OCI-M2 (cell line): Measurements from ENCODE around the gene HOXB4.
"Not testable (repeated sequence)": the region's sequence is repeated elsewhere in the genome, so short reads cannot be mapped to it uniquely, and the experiment has no call there.

Experiments
- DNase-seq: peaks from one replicate; lab custom pipeline; 2025; ENCODE audit not compliant: unreplicated experiment; lab: John Stamatoyannopoulos, UW

The HOXB4 gene

DNA sequence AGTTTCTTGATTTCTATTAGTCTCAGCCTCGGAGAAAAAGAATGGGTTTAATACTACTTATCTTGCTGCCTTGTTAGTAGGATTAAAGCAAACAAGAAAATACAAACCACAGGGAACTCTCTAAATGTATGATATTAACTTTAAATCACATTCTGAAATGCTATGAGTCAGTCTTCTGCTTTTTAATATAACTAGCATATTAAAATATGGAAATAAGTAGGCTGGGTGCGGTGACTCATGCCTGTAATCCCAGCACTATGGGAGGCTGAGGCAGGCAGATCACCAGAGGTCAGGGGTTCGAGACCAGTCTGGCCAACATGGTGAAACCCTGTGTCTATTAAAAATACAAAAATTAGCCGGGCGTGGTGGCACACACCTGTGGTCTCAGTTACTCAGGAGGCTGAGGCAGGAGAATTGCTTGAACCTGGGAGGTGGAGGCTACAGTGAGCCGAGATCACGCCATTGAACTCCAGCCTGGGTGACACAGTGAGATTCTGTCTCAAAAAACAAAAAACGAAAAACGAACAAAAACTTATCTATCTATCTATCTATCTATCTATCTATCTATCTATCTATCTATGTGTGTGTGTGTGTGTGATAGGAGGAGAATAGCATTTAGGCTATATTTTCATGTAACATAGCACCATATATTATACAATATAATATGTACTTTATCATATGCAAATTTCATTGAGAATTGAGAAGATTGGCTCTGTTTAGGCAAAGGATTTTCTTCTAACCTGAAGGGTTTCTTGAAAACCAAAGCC, 42.2 kb downstream of the HOXB4 start:
- DNase-seq: not testable (repeated sequence)

DNA sequence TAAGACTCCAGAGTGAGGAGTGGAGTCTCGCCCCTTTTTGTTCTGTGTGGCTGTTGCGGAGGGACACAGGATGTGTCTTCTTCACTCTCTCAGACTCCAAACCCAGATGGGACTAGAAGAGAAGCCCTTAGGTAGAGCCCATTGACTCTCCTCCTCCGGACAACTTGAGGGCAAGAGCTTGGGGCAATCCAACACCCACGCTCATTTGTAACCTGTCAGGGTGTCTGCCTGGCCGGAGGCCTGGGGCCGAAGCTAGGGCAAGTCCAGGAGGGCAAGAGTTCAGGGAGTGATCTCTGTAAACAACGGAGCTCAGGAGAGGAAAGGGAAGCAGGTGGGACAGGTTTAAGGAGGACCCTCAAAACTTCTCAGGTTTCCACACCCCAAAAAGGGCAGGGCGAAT, 45.9 kb downstream of the HOXB4 start:
- DNase-seq: no peak

DNA sequence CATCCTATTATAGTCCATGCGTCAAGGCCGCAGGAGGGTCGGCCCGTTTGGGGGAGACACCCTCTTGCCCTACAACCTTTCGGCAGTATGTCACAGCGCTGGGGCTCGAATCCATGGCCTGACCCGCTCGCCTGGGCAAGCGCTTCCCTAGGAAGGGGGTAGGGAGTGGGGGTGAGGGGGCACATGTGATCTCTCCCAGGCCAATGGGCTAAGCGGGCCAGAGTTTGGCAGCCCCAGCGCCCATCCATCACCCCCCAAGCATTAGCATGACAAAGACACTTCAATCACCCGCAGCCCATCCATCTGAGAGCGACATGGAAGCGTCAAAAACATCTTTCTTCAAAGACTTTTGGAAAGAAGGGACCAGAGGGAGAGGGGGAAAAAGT, 47.3 kb downstream of the HOXB4 start, which contains the start of gene HOXB1:
TSS of gene HOXB1 (minus strand) at position 125 of the 386 bp plus-strand sequence. CDS start at position 18, 107 bp downstream.
- DNase-seq: no peak

DNA sequence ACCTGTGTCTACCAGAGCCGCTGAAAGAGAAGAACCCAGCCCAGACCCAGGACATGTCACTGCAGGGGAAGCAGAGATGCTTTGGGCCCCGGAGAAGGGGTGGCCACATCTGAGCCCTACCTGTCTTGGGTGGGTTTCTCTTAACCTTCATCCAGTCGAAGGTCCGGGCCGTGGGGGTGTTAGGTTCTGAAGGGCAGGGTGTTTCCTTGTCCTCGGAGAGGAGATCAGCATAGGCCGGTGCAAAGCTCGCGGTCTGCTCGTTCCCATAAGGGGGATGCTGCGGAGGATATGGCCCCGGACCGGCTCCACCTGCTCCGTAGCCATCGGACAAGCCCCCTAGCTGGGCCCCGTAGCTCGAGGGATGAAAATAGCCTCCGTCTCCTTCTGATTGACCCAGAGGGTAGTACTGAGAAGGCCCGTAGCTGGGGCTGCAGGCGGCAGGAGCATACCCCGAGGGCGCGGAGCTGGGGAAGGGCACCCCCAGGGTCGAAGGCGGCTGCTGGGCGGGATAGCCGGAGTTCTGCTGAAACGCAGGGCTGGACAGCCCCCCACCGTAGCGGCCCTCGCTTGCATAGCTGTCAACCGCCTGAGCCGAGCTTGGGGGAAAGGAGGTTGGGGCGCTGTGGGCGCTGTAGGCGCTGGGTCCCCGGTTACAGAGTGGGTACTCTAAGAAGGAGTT, 47.8 kb downstream of the HOXB4 start:
- DNase-seq: no peak

- DNase-seq: no peak
Measured at GRCh38 chr17:48529683-48530009, 48.5 kb downstream of the HOXB4 start.

- DNase-seq: no peak
Measured at GRCh38 chr17:48528936-48529682, 49.0 kb downstream of the HOXB4 start.

DNA sequence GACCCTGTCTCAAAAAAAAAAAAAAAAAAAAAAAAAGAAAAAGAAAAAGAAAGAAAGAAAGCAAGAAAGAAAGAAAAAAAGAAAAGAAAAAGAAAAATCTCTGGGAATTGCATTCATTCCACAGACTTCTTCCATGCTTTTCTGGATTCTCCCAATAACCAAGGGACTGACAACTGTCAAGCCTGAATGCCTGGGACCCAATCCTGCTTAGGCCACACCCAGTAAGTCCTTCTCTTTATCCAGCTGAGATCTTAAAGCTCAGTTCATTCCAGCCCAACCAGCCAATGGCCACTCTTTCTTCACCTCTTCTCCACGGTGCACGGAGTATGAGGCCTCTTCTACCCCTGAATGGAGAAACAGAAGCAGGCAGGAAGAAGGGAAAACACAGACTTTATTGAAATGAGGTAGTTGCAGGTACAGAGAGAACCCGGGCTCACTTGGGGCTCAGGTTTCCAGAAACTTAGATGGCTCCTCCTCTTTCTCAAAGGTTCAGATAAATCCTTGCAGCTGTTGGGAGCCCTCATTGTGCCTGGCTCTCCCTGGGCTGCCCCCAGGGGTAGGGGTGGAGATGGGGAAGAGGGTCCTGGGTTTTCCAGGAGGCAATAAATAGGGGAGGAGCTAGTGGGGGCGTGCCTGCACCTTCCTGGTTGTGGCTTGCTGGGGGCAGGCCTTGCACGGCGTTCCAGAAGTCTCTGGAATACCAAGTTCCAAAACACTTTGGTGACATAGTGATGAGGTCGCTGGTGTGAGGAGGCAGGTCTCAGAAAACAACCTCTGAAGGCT, 49.8 kb downstream of the HOXB4 start:
- no peak for DNase-seq

DNA sequence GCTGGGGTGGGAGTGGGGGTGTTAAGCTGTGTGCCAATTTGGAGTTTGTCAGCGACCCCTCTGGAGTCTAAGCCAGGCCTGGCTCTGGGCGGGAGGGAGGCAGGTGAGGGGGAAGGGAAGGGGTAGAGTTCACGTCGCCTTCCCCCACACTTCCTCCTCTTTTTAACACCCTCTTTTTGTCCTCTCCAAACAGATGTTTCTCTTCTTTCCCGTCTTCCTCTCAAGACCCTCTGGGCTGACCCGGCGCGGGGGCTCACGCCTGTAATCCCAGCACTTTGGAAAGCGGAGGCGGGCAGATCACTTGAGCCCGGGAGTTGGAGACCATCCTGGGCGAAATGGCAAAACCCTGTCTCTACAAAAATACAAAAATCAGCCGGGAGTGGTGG, 50.6 kb downstream of the HOXB4 start:
- no peak for DNase-seq

- DNase-seq: no peak
Measured at GRCh38 chr17:48526608-48527546, 51.3 kb downstream of the HOXB4 start.
